Erythroblast (primary cell): ENCODE results near the gene ZDHHC1.

Source experiments
- GATA1 ChIP-seq: IDR thresholded peaks from 2 replicates; pipeline ENCODE4 v1.6.1; 2011; ENCODE audit warnings: low read depth, mild to moderate bottlenecking, control low read depth, low read length, moderate library complexity
- POLR2A ChIP-seq: IDR thresholded peaks from 2 replicates; pipeline ENCODE4 v1.6.1; 2011; ENCODE audit warnings: mild to moderate bottlenecking, low read length

GRCh38 chr16:67424261-67424615 lies 8.0 kb upstream of the ZDHHC1 start:
- TF ChIP-seq POLR2A (no peak), GATA1 (no peak)
